ENCODE results near the gene DMRTA2.

GRCh38 chr1:50393522-50394120, 29.6 kb downstream of the DMRTA2 start:
- TF ChIP-seq POLR2A (IDR thresholded peaks at IDR 0.05) = no peak
- TF ChIP-seq CTCF (IDR thresholded peaks at IDR 0.05) = no peak
